PC-3 (cell line): Measurements from ENCODE around the gene PEX14. TPM values are rescaled to one million over a fixed set of nuclear protein-coding genes. Genes with fewer than 3 reads are reported as not detected.

Experiments used
- ATAC-seq: fragments of 200-7000 bp; cut with Tn5 transposase; 2 replicates; pipeline ENCODE4 v1.9.1; 2020; ENCODE audit warnings: mild to moderate bottlenecking, moderate library complexity
- BruUV-seq: library from RNA; stranded (reverse); fragments of 400-500 nt; replicated peaks from 2 replicates; lab custom pipeline; 2021; lab: Mats Ljungman, UMichigan
- CTCF ChIA-PET: fragments of 300-600 bp; sonication (Branson Sonifier 250); formaldehyde crosslinking; loops from one replicate; lab custom pipeline; 2022; ENCODE audit warnings: antibody characterized with exemption; lab: Charles Lee
- POLR2A ChIA-PET: fragments of 300-600 bp; sonication (Branson Sonifier 250); formaldehyde crosslinking; loops from one replicate; lab custom pipeline; 2022; ENCODE audit warnings: antibody characterized with exemption; ENCODE audit not compliant: unreplicated experiment; lab: Charles Lee
- DNase-seq: peaks from one replicate; pipeline ENCODE4 v3.0.0-alpha.2; 2015
- H2AFZ ChIP-seq: fragments of 300-600 bp; sonication (generic); 2 replicates; pipeline ENCODE4 v1.6.0; 2016; ENCODE audit warnings: antibody characterized with exemption, low read length
- H3F3A ChIP-seq: fragments of 300-600 bp; sonication (generic); one replicate; pipeline ENCODE4 v1.6.0; 2017; ENCODE audit warnings: antibody characterized with exemption, low read length, control low read depth, mild to moderate bottlenecking; ENCODE audit not compliant: unreplicated experiment
- H3K27ac ChIP-seq: fragments of 300-600 bp; sonication (generic); 2 replicates; pipeline ENCODE4 v1.5.1; 2016; ENCODE audit warnings: mild to moderate bottlenecking, low read length
- H3K27me3 ChIP-seq: fragments of 300-600 bp; sonication (generic); 2 replicates; pipeline ENCODE4 v1.6.1; 2016; ENCODE audit warnings: low read length, mixed read lengths
- H3K36me3 ChIP-seq: fragments of 300-600 bp; sonication (generic); 2 replicates; pipeline ENCODE4 v1.6.1; 2016; ENCODE audit warnings: low read depth, mixed run types, low read length, mixed read lengths
- H3K4me1 ChIP-seq: fragments of 300-600 bp; sonication (generic); 2 replicates; pipeline ENCODE4 v1.5.1; 2016; ENCODE audit warnings: low read length; ENCODE audit not compliant: insufficient read depth
- H3K4me2 ChIP-seq: fragments of 300-600 bp; sonication (generic); 2 replicates; pipeline ENCODE4 v1.6.0; 2016; ENCODE audit warnings: low read length
- H3K4me3 ChIP-seq: fragments of 300-600 bp; sonication (generic); 2 replicates; pipeline ENCODE4 v1.5.1; 2016; ENCODE audit warnings: mild to moderate bottlenecking, low read length, mixed read lengths
- H3K79me2 ChIP-seq: fragments of 300-600 bp; sonication (generic); 2 replicates; pipeline ENCODE4 v1.6.1; 2017; ENCODE audit warnings: low read length, mixed read lengths
- H3K9ac ChIP-seq: fragments of 300-600 bp; sonication (generic); 2 replicates; pipeline ENCODE4 v1.6.0; 2016; ENCODE audit warnings: mild to moderate bottlenecking, low read length
- H3K9me2 ChIP-seq: fragments of 300-600 bp; sonication (generic); replicated peaks from 2 replicates; pipeline ENCODE4 v1.6.1; 2016; ENCODE audit warnings: mixed run types, low read length, mixed read lengths
- H3K9me3 ChIP-seq: fragments of 300-600 bp; sonication (generic); 2 replicates; pipeline ENCODE4 v1.6.1; 2016; ENCODE audit warnings: low read length, mixed read lengths
- H4K20me1 ChIP-seq: fragments of 300-600 bp; sonication (generic); 2 replicates; pipeline ENCODE4 v1.6.1; 2016; ENCODE audit warnings: low read length, mixed read lengths
- EZH2 ChIP-seq: fragments of 300-600 bp; sonication (generic); IDR thresholded peaks from one replicate; pipeline ENCODE4 v1.6.1; 2017; ENCODE audit warnings: antibody characterized with exemption, mild to moderate bottlenecking, low read length; ENCODE audit not compliant: unreplicated experiment
- EZH2phosphoT487 ChIP-seq: fragments of 300-600 bp; sonication (generic); IDR thresholded peaks from 2 replicates; pipeline ENCODE4 v1.6.1; 2018; ENCODE audit warnings: mild to moderate bottlenecking, antibody characterized with exemption, low read length, borderline replicate concordance
- intact Hi-C: fragments of 100-400 bp; cut with micrococcal nuclease; formaldehyde crosslinking; loops from 2 replicates; pipeline ENCODE4 v1.9.0; 2023
- total RNA-seq: library from RNA; depleted of rRNA; stranded (reverse); fragments of >200 nt; gene quantifications from 2 replicates; pipeline ENCODE4 v1.2.3, GENCODE V29; 2014
- TF ChIP-seq, protein P1 (sequence below): fragments of 300-600 bp; sonication (generic); conservative IDR thresholded peaks from 2 replicates; pipeline ENCODE4 v1.5.1; 2017; ENCODE audit warnings: antibody characterized with exemption, low read depth, mild to moderate bottlenecking, low read length

PEX14 gene
- total RNA-seq, 1 experiment from 2014 or later = 24.9 TPM

DNA sequence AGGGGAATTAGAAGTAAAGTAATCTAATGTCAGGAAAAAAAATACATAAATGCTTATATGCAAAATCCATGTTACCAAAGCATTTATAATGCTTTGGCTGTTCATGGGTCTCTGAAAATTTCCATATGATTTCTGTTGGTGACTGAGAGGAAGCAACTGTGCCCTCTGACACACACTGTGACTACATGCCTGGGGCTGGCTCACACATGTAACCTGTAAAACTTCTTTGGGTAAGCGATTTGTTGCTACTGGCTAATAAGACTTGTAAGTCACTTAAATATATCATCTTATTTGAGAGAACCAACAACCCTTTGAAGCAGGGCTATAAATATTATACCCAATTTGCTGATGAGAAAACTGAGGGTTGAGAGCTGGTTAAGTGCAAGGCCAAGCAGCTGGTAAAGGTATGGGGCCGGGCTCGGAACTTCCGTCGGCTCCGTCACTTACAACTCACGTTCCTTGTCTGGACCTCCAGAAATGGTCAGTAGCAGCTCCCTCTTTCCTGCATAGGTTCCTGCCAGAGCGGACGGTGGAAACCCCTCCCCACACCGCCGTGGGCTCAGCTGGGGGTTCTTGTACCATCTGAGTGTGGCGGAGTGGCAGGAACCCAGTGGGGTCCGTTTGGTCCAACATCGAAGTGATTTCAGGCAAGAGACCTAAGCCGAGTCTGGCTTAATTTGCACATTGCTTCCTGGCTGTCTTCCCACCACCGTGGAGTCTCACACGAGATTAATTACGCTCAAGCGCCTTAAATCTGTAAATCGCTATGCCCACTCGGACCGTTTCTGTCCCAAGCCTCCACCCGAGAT lies 3.1 kb upstream of the PEX14 start:
- Histone ChIP-seq H3K9ac (peak overlapping the region; percentile 81), H4K20me1 (no peaks in the 10 kb centered on the region), H3K9me3 (no peaks in the 10 kb centered on the region), H2AFZ (peak overlapping the region; percentile 95), H3K27me3 (no peaks in the 10 kb centered on the region), H3K4me1 (peaks cover 23% of the 10 kb centered on the region), H3K4me3 (peak overlapping the region; percentile 92), H3K4me2 (peak overlapping the region; percentile 94), H3K79me2 (peaks cover 35% of the 10 kb centered on the region), H3F3A (no peaks in the 10 kb centered on the region), H3K36me3 (peaks cover 5% of the 10 kb centered on the region), H3K9me2 (no peaks in the 10 kb centered on the region), H3K27ac (peak overlapping the region; percentile 7; the same call in 1 of the 2 replicates)
- ATAC-seq (peak; percentile 4; the same call in 1 of the 2 replicates), DNase-seq (peak; percentile 35)
- TF ChIP-seq EZH2phosphoT487 = no peak
- TF ChIP-seq EZH2 = no peak
- TF ChIP-seq, protein P1, sequence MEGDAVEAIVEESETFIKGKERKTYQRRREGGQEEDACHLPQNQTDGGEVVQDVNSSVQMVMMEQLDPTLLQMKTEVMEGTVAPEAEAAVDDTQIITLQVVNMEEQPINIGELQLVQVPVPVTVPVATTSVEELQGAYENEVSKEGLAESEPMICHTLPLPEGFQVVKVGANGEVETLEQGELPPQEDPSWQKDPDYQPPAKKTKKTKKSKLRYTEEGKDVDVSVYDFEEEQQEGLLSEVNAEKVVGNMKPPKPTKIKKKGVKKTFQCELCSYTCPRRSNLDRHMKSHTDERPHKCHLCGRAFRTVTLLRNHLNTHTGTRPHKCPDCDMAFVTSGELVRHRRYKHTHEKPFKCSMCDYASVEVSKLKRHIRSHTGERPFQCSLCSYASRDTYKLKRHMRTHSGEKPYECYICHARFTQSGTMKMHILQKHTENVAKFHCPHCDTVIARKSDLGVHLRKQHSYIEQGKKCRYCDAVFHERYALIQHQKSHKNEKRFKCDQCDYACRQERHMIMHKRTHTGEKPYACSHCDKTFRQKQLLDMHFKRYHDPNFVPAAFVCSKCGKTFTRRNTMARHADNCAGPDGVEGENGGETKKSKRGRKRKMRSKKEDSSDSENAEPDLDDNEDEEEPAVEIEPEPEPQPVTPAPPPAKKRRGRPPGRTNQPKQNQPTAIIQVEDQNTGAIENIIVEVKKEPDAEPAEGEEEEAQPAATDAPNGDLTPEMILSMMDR = no peak
- BruUV-seq = TSS peak; percentile 72
- ChIA-PET CTCF (no interaction called here), POLR2A (no interaction called here)
- intact Hi-C loops = loop anchor here (1.0 kb wide), 1 partner anchor 41 kb away; the partner anchor contains the start of gene CENPS

DNA sequence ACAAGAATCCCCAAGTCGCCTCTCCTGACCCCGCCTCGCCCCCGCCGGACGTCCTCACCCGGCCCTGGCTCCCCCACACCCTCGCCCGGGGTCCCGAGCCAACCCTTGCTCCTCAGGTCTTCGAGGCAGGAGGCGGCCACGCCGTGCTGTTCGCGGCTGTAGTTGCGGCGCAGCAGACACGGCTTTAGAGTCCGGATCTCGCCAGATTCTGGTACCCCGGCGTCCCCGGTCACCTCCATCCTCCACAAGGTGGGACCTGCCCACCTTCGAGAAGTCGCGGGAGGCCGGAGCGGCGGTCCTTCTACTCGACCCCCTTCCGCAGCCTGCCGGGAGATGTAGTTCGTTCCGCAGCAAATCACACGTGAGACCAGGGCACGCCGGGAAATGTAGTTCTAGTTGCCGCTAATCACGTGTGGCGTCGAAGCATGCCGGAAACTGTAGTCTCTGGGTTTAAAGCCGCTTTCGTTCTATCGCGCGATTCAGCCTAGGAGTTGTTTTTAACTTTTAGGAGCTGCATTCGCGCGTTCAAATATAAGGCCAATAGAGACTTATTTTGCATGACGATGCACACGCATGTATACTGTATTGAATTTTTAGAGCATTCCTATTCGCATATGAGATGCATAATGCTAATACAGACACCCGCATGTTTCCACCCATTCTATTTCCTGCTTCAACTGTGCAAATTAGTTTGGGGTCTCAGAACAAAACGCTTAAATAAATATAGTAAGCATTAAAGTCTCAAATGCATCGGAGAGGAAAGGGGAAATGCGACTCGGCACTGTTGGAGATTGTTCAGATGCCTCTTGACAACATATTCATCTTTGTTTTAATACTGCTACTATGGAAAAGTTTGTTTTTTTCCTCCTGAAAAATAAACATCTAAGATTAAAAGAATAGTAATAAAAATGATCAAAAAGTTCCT lies 2.3 kb upstream of the PEX14 start, which contains the start of gene DFFA:
TSS of gene DFFA (minus strand) at position 310 of the 925 bp plus-strand sequence. CDS start at position 239, 71 bp downstream.
- Histone ChIP-seq H3K9me2 (no peaks in the 10 kb centered on the region), H3K36me3 (peaks cover 5% of the 10 kb centered on the region), H4K20me1 (no peaks in the 10 kb centered on the region), H3K4me3 (peak within 1 kb of the TSS; percentile 92), H3K27me3 (no peaks in the 10 kb centered on the region), H3K4me1 (peaks cover 24% of the 10 kb centered on the region), H3K79me2 (peaks cover 44% of the 10 kb centered on the region), H3K9ac (peak within 1 kb of the TSS; percentile 81), H3F3A (no peaks in the 10 kb centered on the region), H3K4me2 (peak within 1 kb of the TSS; percentile 94), H3K9me3 (no peaks in the 10 kb centered on the region), H2AFZ (peak within 1 kb of the TSS; percentile 95), H3K27ac (peak within 1 kb of the TSS; percentile 7; the same call in 1 of the 2 replicates)
- POLR2A ChIA-PET = no interaction called here
- CTCF ChIA-PET = no interaction called here
- peak; percentile 71 for ATAC-seq
- BruUV-seq = no TSS peak
- DNase-seq = peak; percentile 95
- intact Hi-C loops = loop anchor here (1.0 kb wide), 1 partner anchor 42 kb away; the partner anchor contains the start of gene CENPS
- TF ChIP-seq EZH2 = no peak
- no peak for TF ChIP-seq EZH2phosphoT487
- TF ChIP-seq, protein P1 = no peak
